Loucy (cell line): ENCODE data around the gene PLCG2.

Source experiments
- H2AFZ ChIP-seq: fragments of 200-600 bp; sonication (generic); 2 replicates; pipeline ENCODE4 v1.6.0; 2016; ENCODE audit warnings: antibody characterized with exemption, mild to moderate bottlenecking, low read length, moderate library complexity
- H3F3A ChIP-seq: fragments of 200-600 bp; 2 replicates; pipeline ENCODE4 v1.6.0; 2016; ENCODE audit warnings: antibody characterized with exemption, low read depth, mild to moderate bottlenecking
- H3K27me3 ChIP-seq: fragments of 200-600 bp; sonication (generic); 2 replicates; pipeline ENCODE4 v1.6.1; 2014; ENCODE audit warnings: low read length, mild to moderate bottlenecking; ENCODE audit not compliant: insufficient read depth, poor library complexity, severe bottlenecking
- H3K36me3 ChIP-seq: fragments of 200-600 bp; sonication (generic); 2 replicates; pipeline ENCODE4 v1.6.1; 2016; ENCODE audit warnings: low read length; ENCODE audit not compliant: insufficient read depth
- H3K4me1 ChIP-seq: fragments of 200-600 bp; sonication (generic); 2 replicates; pipeline ENCODE4 v1.5.1; 2014; ENCODE audit warnings: low read length, mild to moderate bottlenecking; ENCODE audit not compliant: insufficient read depth, poor library complexity, severe bottlenecking
- H3K4me2 ChIP-seq: fragments of 200-600 bp; sonication (generic); 2 replicates; pipeline ENCODE4 v1.6.0; 2014; ENCODE audit warnings: antibody characterized with exemption, low read length, low read depth, mild to moderate bottlenecking; ENCODE audit not compliant: poor library complexity, severe bottlenecking
- H3K4me3 ChIP-seq: fragments of 200-600 bp; sonication (generic); 2 replicates; pipeline ENCODE4 v1.5.1; 2014; ENCODE audit warnings: low read length, mild to moderate bottlenecking, mixed read lengths; ENCODE audit not compliant: poor library complexity, severe bottlenecking
- H3K79me2 ChIP-seq: fragments of 200-600 bp; sonication (generic); 2 replicates; pipeline ENCODE4 v1.6.1; 2014; ENCODE audit warnings: low read length; ENCODE audit not compliant: insufficient read depth
- H3K9ac ChIP-seq: fragments of 200-600 bp; sonication (generic); 2 replicates; pipeline ENCODE4 v1.6.0; 2014; ENCODE audit warnings: mild to moderate bottlenecking, low read depth, low read length, moderate library complexity; ENCODE audit not compliant: poor library complexity, severe bottlenecking
- H3K9me2 ChIP-seq: fragments of 200-600 bp; sonication (generic); replicated peaks from 2 replicates; pipeline ENCODE4 v1.6.1; 2016; ENCODE audit warnings: low read depth, low read length, mixed read lengths
- H3K9me3 ChIP-seq: fragments of 200-600 bp; sonication (generic); 2 replicates; pipeline ENCODE4 v1.6.1; 2014; ENCODE audit warnings: mild to moderate bottlenecking, antibody characterized with exemption, low read length, low read depth; ENCODE audit not compliant: insufficient read depth
- H4K20me1 ChIP-seq: fragments of 200-600 bp; sonication (generic); 2 replicates; pipeline ENCODE4 v1.6.0; 2014; ENCODE audit warnings: antibody characterized with exemption, low read length, mild to moderate bottlenecking; ENCODE audit not compliant: insufficient read depth, poor library complexity, severe bottlenecking
- CTCF ChIP-seq: fragments of 200-600 bp; sonication (generic); conservative IDR thresholded peaks from 2 replicates; pipeline ENCODE4 v1.5.1; 2014; ENCODE audit warnings: mild to moderate bottlenecking, antibody characterized with exemption, low read length
- EZH2phosphoT487 ChIP-seq: fragments of 200-600 bp; IDR thresholded peaks from 2 replicates; pipeline ENCODE4 v1.6.1; 2018; ENCODE audit warnings: antibody characterized with exemption, mild to moderate bottlenecking, moderate library complexity, borderline replicate concordance

PLCG2 gene

DNA sequence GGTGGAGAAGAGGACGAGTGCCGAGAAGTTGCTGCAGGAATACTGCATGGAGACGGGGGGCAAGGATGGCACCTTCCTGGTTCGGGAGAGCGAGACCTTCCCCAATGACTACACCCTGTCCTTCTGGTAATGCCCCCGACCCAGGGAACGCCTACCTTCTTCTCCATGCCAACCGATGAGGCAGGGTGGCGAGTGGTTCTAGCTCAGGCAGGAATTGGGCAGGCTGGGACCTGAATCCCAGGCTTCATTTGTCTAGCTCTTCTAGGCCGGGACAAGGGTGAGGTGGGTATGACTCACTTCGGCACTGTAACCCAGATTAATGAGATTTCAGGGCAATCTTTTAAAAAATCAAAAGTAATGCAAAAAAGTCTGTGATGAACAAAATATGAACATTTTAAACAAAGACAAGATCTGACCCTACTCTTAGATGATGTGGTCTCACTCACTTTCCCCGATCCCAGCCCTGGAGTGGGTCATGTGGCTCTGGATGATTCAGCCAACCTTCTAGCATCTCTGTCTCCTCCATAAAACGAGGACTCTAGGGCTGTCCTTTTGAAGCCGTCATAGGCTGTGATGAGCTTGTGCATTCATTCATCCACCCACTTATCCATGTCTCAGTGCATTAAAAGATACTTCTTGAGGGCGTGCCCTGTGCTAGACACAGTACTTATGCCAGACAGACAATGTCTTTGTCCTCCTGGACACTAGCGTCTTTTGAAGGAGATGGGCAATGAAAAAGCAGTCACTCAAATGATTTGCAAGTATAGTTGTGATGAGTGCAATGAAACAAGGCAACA, 129.6 kb downstream of the PLCG2 start:
- no peaks in the 10 kb centered on the region for H3K9me3 ChIP-seq
- no peaks in the 10 kb centered on the region for H3F3A ChIP-seq
- H3K9ac ChIP-seq: no peak overlapping the region
- no peaks in the 10 kb centered on the region for H4K20me1 ChIP-seq
- no peaks in the 10 kb centered on the region for H3K9me2 ChIP-seq
- no peaks in the 10 kb centered on the region for H3K4me1 ChIP-seq
- H3K79me2 ChIP-seq: no peaks in the 10 kb centered on the region
- no peak overlapping the region for H3K4me3 ChIP-seq
- H3K36me3 ChIP-seq: peaks cover 7% of the 10 kb centered on the region; the same call in 1 of the 2 replicates
- no peaks in the 10 kb centered on the region for H3K27me3 ChIP-seq
- H2AFZ ChIP-seq: no peak overlapping the region
- H3K4me2 ChIP-seq: no peak overlapping the region
- TF ChIP-seq EZH2phosphoT487 (no peak), CTCF (no peak)

DNA sequence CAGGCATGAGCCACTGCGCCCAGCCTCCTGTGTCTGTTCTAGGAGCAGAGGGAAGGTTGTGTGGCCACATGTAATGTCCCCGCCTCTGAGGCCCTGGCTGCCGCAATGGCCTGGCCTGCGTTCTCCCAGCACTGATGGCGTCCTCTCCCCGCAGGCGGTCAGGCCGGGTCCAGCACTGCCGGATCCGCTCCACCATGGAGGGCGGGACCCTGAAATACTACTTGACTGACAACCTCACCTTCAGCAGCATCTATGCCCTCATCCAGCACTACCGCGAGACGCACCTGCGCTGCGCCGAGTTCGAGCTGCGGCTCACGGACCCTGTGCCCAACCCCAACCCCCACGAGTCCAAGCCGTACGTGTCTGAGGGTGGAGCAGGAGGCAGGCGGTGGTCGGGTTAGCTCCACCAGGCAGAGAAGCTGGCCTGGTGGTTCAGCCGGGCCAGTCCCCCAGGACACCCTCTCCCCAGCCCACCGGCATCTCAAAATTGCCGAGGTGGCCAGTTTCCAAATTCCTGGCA, 131.3 kb downstream of the PLCG2 start:
- Histone ChIP-seq H3K4me2 (no peak overlapping the region), H3K4me1 (no peaks in the 10 kb centered on the region), H3F3A (no peaks in the 10 kb centered on the region), H3K27me3 (no peaks in the 10 kb centered on the region), H2AFZ (no peak overlapping the region), H3K9me3 (no peaks in the 10 kb centered on the region), H3K36me3 (no peaks in the 10 kb centered on the region; the same call in 1 of the 2 replicates), H3K9me2 (no peaks in the 10 kb centered on the region), H3K9ac (no peak overlapping the region), H3K79me2 (no peaks in the 10 kb centered on the region), H4K20me1 (no peaks in the 10 kb centered on the region), H3K4me3 (no peak overlapping the region)
- TF ChIP-seq CTCF (no peak), EZH2phosphoT487 (no peak)

DNA sequence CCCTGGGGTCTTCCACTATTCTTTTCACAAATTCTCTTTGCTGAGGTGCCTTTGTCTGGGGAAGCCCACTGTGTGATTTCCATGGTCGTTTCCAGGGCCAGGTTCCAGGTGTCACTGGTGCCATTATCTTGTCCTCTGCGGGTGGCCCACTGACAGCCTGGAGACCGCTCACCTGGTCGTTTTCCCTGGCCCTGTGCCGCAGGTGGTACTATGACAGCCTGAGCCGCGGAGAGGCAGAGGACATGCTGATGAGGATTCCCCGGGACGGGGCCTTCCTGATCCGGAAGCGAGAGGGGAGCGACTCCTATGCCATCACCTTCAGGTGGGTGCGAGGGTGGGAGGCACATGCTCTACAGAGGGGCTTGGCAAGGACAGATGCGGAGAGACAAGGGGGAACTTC, 133.3 kb downstream of the PLCG2 start:
- H3K27me3 ChIP-seq: no peaks in the 10 kb centered on the region
- H3K9me2 ChIP-seq: no peaks in the 10 kb centered on the region
- TF ChIP-seq EZH2phosphoT487 (no peak), CTCF (no peak)
- no peaks in the 10 kb centered on the region for H3F3A ChIP-seq
- no peaks in the 10 kb centered on the region for H3K79me2 ChIP-seq
- no peaks in the 10 kb centered on the region for H3K4me1 ChIP-seq
- H3K9ac ChIP-seq: no peak overlapping the region
- no peak overlapping the region for H2AFZ ChIP-seq
- no peaks in the 10 kb centered on the region for H4K20me1 ChIP-seq
- no peaks in the 10 kb centered on the region for H3K9me3 ChIP-seq
- H3K4me2 ChIP-seq: no peak overlapping the region
- H3K36me3 ChIP-seq: no peaks in the 10 kb centered on the region; the same call in 1 of the 2 replicates
- no peak overlapping the region for H3K4me3 ChIP-seq
